Endothelial cell of umbilical vein (primary cell): ENCODE measurements around the gene PDE4C. TPM values are rescaled to one million over a fixed set of nuclear protein-coding genes. Genes with fewer than 3 reads are reported as not detected.

Source experiments
- BruUV-seq: library from RNA; stranded (reverse); fragments of 400-500 nt; replicated peaks from 2 replicates; lab custom pipeline; 2021; lab: Mats Ljungman, UMichigan
- CTCF ChIA-PET: fragments of 300-600, 350-600 bp; sonication (Branson Sonifier 250); formaldehyde crosslinking; loops from one replicate; lab custom pipeline; 2021; ENCODE audit warnings: antibody characterized with exemption, inconsistent platforms; lab: Charles Lee
- POLR2A ChIA-PET: fragments of 300-600, 350-600 bp; sonication (Branson Sonifier 250); formaldehyde crosslinking; loops from one replicate; lab custom pipeline; 2021; ENCODE audit warnings: antibody characterized with exemption, inconsistent platforms; lab: Charles Lee
- DNase-seq: peaks from one replicate; pipeline ENCODE4 v3.0.0-alpha.2; 2011; ENCODE audit warnings: low read depth, low spot score
- FAIRE-seq: peaks from 2 replicates; lab custom pipeline; 2011; peaks lifted over from hg19 to GRCh38; lab: Jason Lieb, UNC
- H2AFZ ChIP-seq: 2 replicates; pipeline ENCODE4 v1.6.0; 2012; ENCODE audit warnings: low read depth, low read length, control low read depth, inconsistent platforms
- H3K27ac ChIP-seq: 2 replicates; pipeline ENCODE4 v1.5.1; 2011; ENCODE audit warnings: low read depth, mild to moderate bottlenecking, control low read depth, low read length, moderate library complexity; ENCODE audit not compliant: insufficient read depth
- H3K27me3 ChIP-seq, 2 experiments: 2 replicates each; pipeline versions ENCODE4 v1.6.0 to v1.6.1; 2011; ENCODE audit warnings: low read length in 2 of 2, mixed read lengths in 1 of 2; ENCODE audit not compliant: control insufficient read depth in 2 of 2, insufficient read depth in 2 of 2
- H3K36me3 ChIP-seq, 2 experiments: 2 replicates in 1 of 2; 3 replicates in 1 of 2; pipeline ENCODE4 v1.5.1; 2011; ENCODE audit warnings: low read length in 2 of 2, mild to moderate bottlenecking in 1 of 2, moderate library complexity in 1 of 2; ENCODE audit not compliant: control insufficient read depth in 2 of 2, insufficient read depth in 2 of 2; ENCODE audit errors: extremely low read depth in 1 of 2
- H3K4me1 ChIP-seq: 3 replicates; pipeline ENCODE4 v1.5.1; 2011; ENCODE audit warnings: mild to moderate bottlenecking, low read length; ENCODE audit not compliant: control insufficient read depth, insufficient read depth; ENCODE audit errors: extremely low read depth
- H3K4me2 ChIP-seq: 2 replicates; pipeline ENCODE4 v1.6.1; 2011; ENCODE audit warnings: low read length, control low read depth, mixed read lengths; ENCODE audit not compliant: insufficient read depth
- H3K4me3 ChIP-seq, 3 experiments: fragments of 200-600 bp in 1 of 3; sonication (generic), shearing (Covaris generic) in 1 of 3; replicated peaks in 1 of 3; 2 replicates each; pipeline ENCODE4 v1.5.1; 2011 to 2016; ENCODE audit warnings: control low read depth in 3 of 3, low read length in 3 of 3, mild to moderate bottlenecking in 2 of 3, inconsistent platforms in 1 of 3, low read depth in 1 of 3, moderate library complexity in 1 of 3; ENCODE audit not compliant: insufficient read depth in 1 of 3
- H3K79me2 ChIP-seq: 2 replicates; pipeline ENCODE4 v1.6.0; 2012; ENCODE audit warnings: low read length, inconsistent platforms; ENCODE audit not compliant: control insufficient read depth, insufficient read depth
- H3K9ac ChIP-seq: replicated peaks from 2 replicates; pipeline ENCODE3; 2011; ENCODE audit warnings: low read length, control low read depth; ENCODE audit not compliant: insufficient read depth; ENCODE audit errors: extremely low read depth
- H3K9me1 ChIP-seq: replicated peaks from 3 replicates; pipeline ENCODE4 v1.6.0; 2011; ENCODE audit warnings: mild to moderate bottlenecking, low read length; ENCODE audit not compliant: control insufficient read depth, insufficient read depth; ENCODE audit errors: extremely low read depth
- H3K9me3 ChIP-seq: replicated peaks from 2 replicates; pipeline ENCODE4 v1.5.1; 2012; ENCODE audit warnings: low read length, inconsistent platforms; ENCODE audit not compliant: control insufficient read depth, insufficient read depth
- H4K20me1 ChIP-seq: replicated peaks from 2 replicates; pipeline ENCODE3; 2011; ENCODE audit warnings: mild to moderate bottlenecking, low read length; ENCODE audit not compliant: control insufficient read depth, insufficient read depth; ENCODE audit errors: extremely low read depth
- EZH2 ChIP-seq: IDR thresholded peaks from 2 replicates; pipeline ENCODE4 v1.6.1; 2012; ENCODE audit warnings: borderline replicate concordance, low read depth, mild to moderate bottlenecking, moderate library complexity, low read length, inconsistent platforms; ENCODE audit not compliant: severe bottlenecking
- FOS ChIP-seq: IDR thresholded peaks from 2 replicates; pipeline ENCODE4 v1.6.1; 2011; ENCODE audit warnings: mild to moderate bottlenecking, low read length, moderate library complexity, borderline replicate concordance; ENCODE audit not compliant: insufficient read depth
- GATA2 ChIP-seq: IDR thresholded peaks from 2 replicates; pipeline ENCODE4 v1.7.0; 2011; ENCODE audit warnings: low read depth, mild to moderate bottlenecking, moderate library complexity, mixed read lengths, low read length; ENCODE audit not compliant: insufficient read length, insufficient read depth
- JUN ChIP-seq: IDR thresholded peaks from 2 replicates; pipeline ENCODE4 v1.6.1; 2011; ENCODE audit warnings: borderline replicate concordance, low read depth; ENCODE audit not compliant: insufficient read length, insufficient read depth
- MYC ChIP-seq: IDR thresholded peaks from one replicate; pipeline ENCODE4 v1.6.1; 2011; ENCODE audit warnings: mild to moderate bottlenecking, low read depth, low read length
- POLR2A ChIP-seq: IDR thresholded peaks from 2 replicates; pipeline ENCODE4 v1.6.1; 2012; ENCODE audit warnings: low read depth, mild to moderate bottlenecking, control low read depth, low read length
- POLR2AphosphoS5 ChIP-seq: IDR thresholded peaks from 2 replicates; pipeline ENCODE4 v1.6.1; 2012; ENCODE audit warnings: low read depth, mild to moderate bottlenecking, control low read depth, low read length, moderate library complexity; ENCODE audit not compliant: insufficient read depth
- dilution Hi-C: fragments of 300-500 bp; cut with MboI; formaldehyde crosslinking; loops from one replicate; pipeline ENCODE4 v1.15.0; 2019; ENCODE audit warnings: low sequenced_read_pairs; ENCODE audit not compliant: extremely low pct_ligation_motif_present
- intact Hi-C: fragments of 100-400 bp; cut with micrococcal nuclease; formaldehyde crosslinking; loops from one replicate; pipeline ENCODE4 v1.10.0; 2022
- polyA plus RNA-seq, 4 experiments: library from polyadenylated mRNA; depleted of rRNA in 3 of 4; stranded (reverse) in 3 of 4; unstranded in 1 of 4; fragments of >200 nt; gene quantifications; 2 replicates each; pipeline versions ENCODE4 v1.2.1 to v1.2.3, GENCODE V29; 2011 to 2012; ENCODE audit warnings: missing spikeins in 1 of 4
- total RNA-seq: library from RNA; stranded (reverse); gene quantifications from 2 replicates; pipeline ENCODE4 v1.2.3, GENCODE V29; 2021
- TF ChIP-seq, protein P1 (sequence below), 2 donors: IDR thresholded peaks; 1 replicate in 1 of 2; 2 replicates in 1 of 2; pipeline ENCODE4 v1.5.1; 2011; ENCODE audit warnings: low read length in 2 of 2, mild to moderate bottlenecking in 2 of 2, moderate library complexity in 2 of 2, control low read depth in 1 of 2, inconsistent platforms in 1 of 2, low read depth in 1 of 2; ENCODE audit not compliant: insufficient read depth in 1 of 2; ENCODE audit errors: extremely low read depth in 1 of 2
- TF ChIP-seq, protein P2 (sequence below): IDR thresholded peaks from 2 replicates; pipeline ENCODE4 v1.6.1; 2011; ENCODE audit not compliant: insufficient read depth, insufficient read length

Gene PDE4C
- total and polyA plus RNA-seq, 2 donors (not counting 3 experiments of a cell fraction or from before 2014, with no cell fraction given): 0.29 to 0.97 TPM

DNA sequence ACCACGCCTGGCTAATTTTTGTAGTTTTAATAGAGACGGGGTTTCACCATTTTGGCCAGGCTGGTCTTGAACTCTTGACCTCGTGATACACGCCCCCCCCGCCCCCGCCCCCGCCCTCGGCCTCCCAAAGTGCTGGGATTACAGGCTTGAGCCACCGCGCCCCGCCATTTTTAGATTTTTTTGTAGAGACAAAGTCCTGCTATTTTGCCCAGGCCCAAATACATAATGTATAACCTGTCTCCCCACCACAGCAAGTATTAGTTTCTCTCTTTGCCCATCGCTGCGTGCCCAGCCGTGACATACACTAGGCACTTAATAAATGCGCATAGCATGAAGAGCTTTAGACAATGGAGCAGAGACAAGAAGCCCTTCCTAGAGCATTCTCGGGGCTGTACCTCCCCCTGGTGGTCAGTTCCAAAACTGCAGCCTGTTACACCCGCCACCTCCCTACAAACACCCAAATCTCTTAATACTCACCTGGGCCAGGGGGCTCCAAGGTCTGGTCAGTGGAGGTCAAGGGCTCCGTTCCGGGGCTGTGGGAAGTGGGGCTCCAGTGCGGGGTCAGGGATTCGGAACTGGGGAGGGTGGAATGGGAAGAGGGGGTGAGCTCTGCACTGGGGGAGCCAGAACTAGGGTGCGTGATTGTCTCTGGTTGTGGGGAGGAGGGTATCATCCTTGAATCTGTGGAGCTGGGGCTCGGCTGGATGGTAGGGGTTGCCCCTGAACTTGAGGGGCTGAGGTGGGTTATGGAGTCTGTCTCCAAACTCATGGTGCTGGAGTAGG, 25.5 kb upstream of the PDE4C start:
- H3K27me3 ChIP-seq: peaks cover 0 to 8% of the 10 kb centered on the region in 2 experiments
- no peaks in the 10 kb centered on the region for H3K79me2 ChIP-seq
- dilution Hi-C loops: no loop called here
- H3K36me3 ChIP-seq: no peaks in the 10 kb centered on the region
- H3K4me1 ChIP-seq: no peaks in the 10 kb centered on the region
- no peak overlapping the region for H3K4me3 ChIP-seq
- H2AFZ ChIP-seq: no peak overlapping the region
- intact Hi-C loops: loop anchor here (1.0 to 5.0 kb wide), 4 partner anchors 43 to 244 kb away; partner anchors contain the start of gene ARRDC2
- ChIA-PET POLR2A (interaction anchor here (0.6 to 2.3 kb wide), 4 partner anchors 30 to 244 kb away, joined by 3 to 6 read pairs (median 4); partner anchors contain the start of genes ARRDC2 and JUND), CTCF (interaction anchor here (0.5 to 11.3 kb wide), 56 partner anchors 10 to 314 kb away, joined by 3 to 296 read pairs (median 4); partner anchors contain the start of genes ARRDC2, MPV17L2, PDE4C and PIK3R2)
- DNase-seq (peak; percentile 70), FAIRE-seq (peak; percentile 89)
- H3K9me3 ChIP-seq: no peaks in the 10 kb centered on the region
- no peak overlapping the region for H3K27ac ChIP-seq
- H3K9ac ChIP-seq: no peak overlapping the region
- no TSS peak for BruUV-seq
- TF ChIP-seq JUN: no peak
- TF ChIP-seq, protein P1, sequence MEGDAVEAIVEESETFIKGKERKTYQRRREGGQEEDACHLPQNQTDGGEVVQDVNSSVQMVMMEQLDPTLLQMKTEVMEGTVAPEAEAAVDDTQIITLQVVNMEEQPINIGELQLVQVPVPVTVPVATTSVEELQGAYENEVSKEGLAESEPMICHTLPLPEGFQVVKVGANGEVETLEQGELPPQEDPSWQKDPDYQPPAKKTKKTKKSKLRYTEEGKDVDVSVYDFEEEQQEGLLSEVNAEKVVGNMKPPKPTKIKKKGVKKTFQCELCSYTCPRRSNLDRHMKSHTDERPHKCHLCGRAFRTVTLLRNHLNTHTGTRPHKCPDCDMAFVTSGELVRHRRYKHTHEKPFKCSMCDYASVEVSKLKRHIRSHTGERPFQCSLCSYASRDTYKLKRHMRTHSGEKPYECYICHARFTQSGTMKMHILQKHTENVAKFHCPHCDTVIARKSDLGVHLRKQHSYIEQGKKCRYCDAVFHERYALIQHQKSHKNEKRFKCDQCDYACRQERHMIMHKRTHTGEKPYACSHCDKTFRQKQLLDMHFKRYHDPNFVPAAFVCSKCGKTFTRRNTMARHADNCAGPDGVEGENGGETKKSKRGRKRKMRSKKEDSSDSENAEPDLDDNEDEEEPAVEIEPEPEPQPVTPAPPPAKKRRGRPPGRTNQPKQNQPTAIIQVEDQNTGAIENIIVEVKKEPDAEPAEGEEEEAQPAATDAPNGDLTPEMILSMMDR (IDR thresholded peaks at IDR 0.05; ENCODE audit: extremely low read depth in 1 of 2, insufficient read depth in 1 of 2, low read depth in 1 of 2, low read length in 2 of 2): peak; percentile 82 to 92
- H3K9me1 ChIP-seq: no peaks in the 10 kb centered on the region
- H4K20me1 ChIP-seq: no peaks in the 10 kb centered on the region
- H3K4me2 ChIP-seq: no peak overlapping the region

DNA sequence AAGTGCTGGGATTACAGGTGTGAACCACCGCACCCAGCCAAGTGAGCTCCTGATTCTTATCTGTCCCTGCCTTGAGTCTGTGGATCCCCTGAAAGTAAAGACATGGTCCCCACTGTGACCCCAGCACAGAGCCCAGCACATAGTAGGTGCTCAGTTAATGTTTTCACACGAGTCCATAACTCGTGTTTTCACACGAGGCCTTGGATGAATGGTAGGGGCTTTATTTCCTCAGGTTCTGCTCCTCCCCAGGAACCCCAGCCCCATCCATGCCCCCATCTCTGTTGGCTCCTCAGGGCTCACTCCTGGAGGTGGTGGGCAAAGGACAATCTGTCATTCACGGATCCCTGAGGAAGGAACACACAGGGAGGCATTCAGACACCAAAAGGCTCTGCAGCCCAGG, 23.6 kb upstream of the PDE4C start:
- H2AFZ ChIP-seq: no peak overlapping the region
- DNase-seq (no peak), FAIRE-seq (no peak)
- no peaks in the 10 kb centered on the region for H4K20me1 ChIP-seq
- no peaks in the 10 kb centered on the region for H3K36me3 ChIP-seq
- H3K4me2 ChIP-seq: no peak overlapping the region
- dilution Hi-C loops (no loop called here), intact Hi-C loops (loop anchor here (5.0 kb wide), 1 partner anchor 243 kb away; the partner anchor contains the start of gene ARRDC2)
- no peak overlapping the region for H3K4me3 ChIP-seq
- no peaks in the 10 kb centered on the region for H3K4me1 ChIP-seq
- H3K27ac ChIP-seq: no peak overlapping the region
- H3K27me3 ChIP-seq: peaks cover 0 to 6% of the 10 kb centered on the region in 2 experiments
- no peaks in the 10 kb centered on the region for H3K9me3 ChIP-seq
- no TSS peak for BruUV-seq
- POLR2A ChIA-PET: interaction anchor here (0.6 kb wide), 1 partner anchor 21 kb away, joined by 4 read pairs; no protein-coding TSS in a partner anchor
- TF ChIP-seq GATA2: no peak
- no peak for TF ChIP-seq POLR2A
- TF ChIP-seq EZH2: no peak
- TF ChIP-seq MYC: no peak
- TF ChIP-seq JUN: no peak
- TF ChIP-seq FOS: no peak
- TF ChIP-seq, protein P1 (IDR thresholded peaks at IDR 0.05; ENCODE audit: extremely low read depth in 1 of 2, insufficient read depth in 1 of 2, low read depth in 1 of 2, low read length in 2 of 2): no peak
- no peak for TF ChIP-seq POLR2AphosphoS5
- TF ChIP-seq, protein P2, sequence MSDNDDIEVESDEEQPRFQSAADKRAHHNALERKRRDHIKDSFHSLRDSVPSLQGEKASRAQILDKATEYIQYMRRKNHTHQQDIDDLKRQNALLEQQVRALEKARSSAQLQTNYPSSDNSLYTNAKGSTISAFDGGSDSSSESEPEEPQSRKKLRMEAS: no peak
- CTCF ChIA-PET: interaction anchor here (0.9 to 11.3 kb wide), 6 partner anchors 25 to 138 kb away, joined by 3 to 296 read pairs (median 14); no protein-coding TSS in a partner anchor
- H3K79me2 ChIP-seq: no peaks in the 10 kb centered on the region
- no peaks in the 10 kb centered on the region for H3K9me1 ChIP-seq
- no peak overlapping the region for H3K9ac ChIP-seq
